Right forelimb (tissue), 1 donor: Measurements from ENCODE around the gene MLF1.
A peak's percentile ranks its signal among the peaks of the same experiment; 100 is the strongest.
"Not testable (repeated sequence)": the region's sequence is repeated elsewhere in the genome, so short reads cannot be mapped to it uniquely, and the experiment has no call there.

Source experiments
- DNase-seq: peaks from one replicate; pipeline ENCODE4 v3.0.0-alpha.2; 2018

Gene MLF1

GRCh38 chr3:158570999-158571702, at the start of gene MLF1:
MLF1 (plus strand) TSS chr3:158571194; CDS start chr3:158571301, 107 bp downstream.
- DNase-seq = peak; percentile 98

- DNase-seq = no peak
Observed at GRCh38 chr3:158522221-158523136, 48.5 kb upstream of the MLF1 start.

- DNase-seq = no peak
Observed at GRCh38 chr3:158528076-158528674, 42.8 kb upstream of the MLF1 start.

- DNase-seq = no peak
Observed at GRCh38 chr3:158531334-158531733, 39.7 kb upstream of the MLF1 start.

- no peak for DNase-seq
Observed at GRCh38 chr3:158532099-158532734, 38.8 kb upstream of the MLF1 start.

- no peak for DNase-seq
Observed at GRCh38 chr3:158535918-158536317, 35.1 kb upstream of the MLF1 start.

GRCh38 chr3:158539414-158540014, 31.5 kb upstream of the MLF1 start:
- DNase-seq = no peak

GRCh38 chr3:158540066-158540465, 30.9 kb upstream of the MLF1 start:
- DNase-seq = no peak

- DNase-seq = no peak
Observed at GRCh38 chr3:158548691-158549090, 22.3 kb upstream of the MLF1 start.

- not testable (repeated sequence) for DNase-seq
Observed at GRCh38 chr3:158549938-158550337, 21.1 kb upstream of the MLF1 start.

- DNase-seq = no peak
Observed at GRCh38 chr3:158552124-158552523, 18.9 kb upstream of the MLF1 start.

GRCh38 chr3:158559504-158559903, 11.5 kb upstream of the MLF1 start:
- no peak for DNase-seq

GRCh38 chr3:158560979-158561378, 10.0 kb upstream of the MLF1 start:
- no peak for DNase-seq

- no peak for DNase-seq
Observed at GRCh38 chr3:158562674-158563073, 8.3 kb upstream of the MLF1 start.

- no peak for DNase-seq
Observed at GRCh38 chr3:158563076-158563475, 7.9 kb upstream of the MLF1 start.

- DNase-seq = no peak
Observed at GRCh38 chr3:158565076-158565475, 5.9 kb upstream of the MLF1 start.

GRCh38 chr3:158568784-158569183, 2.2 kb upstream of the MLF1 start:
- DNase-seq = no peak

GRCh38 chr3:158569794-158570193, 1.2 kb upstream of the MLF1 start:
- peak; percentile 49 for DNase-seq

GRCh38 chr3:158571969-158572765, 1.2 kb downstream of the MLF1 start:
- no peak for DNase-seq

- DNase-seq = no peak
Observed at GRCh38 chr3:158572766-158573060, 1.7 kb downstream of the MLF1 start.

- no peak for DNase-seq
Observed at GRCh38 chr3:158573714-158574113, 2.7 kb downstream of the MLF1 start.

- DNase-seq = no peak
Observed at GRCh38 chr3:158574646-158575045, 3.7 kb downstream of the MLF1 start.
